Measurements from ENCODE around the gene ANTKMT. TPM values are rescaled to one million over a fixed set of nuclear protein-coding genes. Genes with fewer than 3 reads are reported as not detected.
"Not testable (repeated sequence)": the region's sequence is repeated elsewhere in the genome, so short reads cannot be mapped to it uniquely, and the experiment has no call there.

ANTKMT gene
- total RNA-seq, 1 donor from 2014 or later = 26.3 TPM

DNA sequence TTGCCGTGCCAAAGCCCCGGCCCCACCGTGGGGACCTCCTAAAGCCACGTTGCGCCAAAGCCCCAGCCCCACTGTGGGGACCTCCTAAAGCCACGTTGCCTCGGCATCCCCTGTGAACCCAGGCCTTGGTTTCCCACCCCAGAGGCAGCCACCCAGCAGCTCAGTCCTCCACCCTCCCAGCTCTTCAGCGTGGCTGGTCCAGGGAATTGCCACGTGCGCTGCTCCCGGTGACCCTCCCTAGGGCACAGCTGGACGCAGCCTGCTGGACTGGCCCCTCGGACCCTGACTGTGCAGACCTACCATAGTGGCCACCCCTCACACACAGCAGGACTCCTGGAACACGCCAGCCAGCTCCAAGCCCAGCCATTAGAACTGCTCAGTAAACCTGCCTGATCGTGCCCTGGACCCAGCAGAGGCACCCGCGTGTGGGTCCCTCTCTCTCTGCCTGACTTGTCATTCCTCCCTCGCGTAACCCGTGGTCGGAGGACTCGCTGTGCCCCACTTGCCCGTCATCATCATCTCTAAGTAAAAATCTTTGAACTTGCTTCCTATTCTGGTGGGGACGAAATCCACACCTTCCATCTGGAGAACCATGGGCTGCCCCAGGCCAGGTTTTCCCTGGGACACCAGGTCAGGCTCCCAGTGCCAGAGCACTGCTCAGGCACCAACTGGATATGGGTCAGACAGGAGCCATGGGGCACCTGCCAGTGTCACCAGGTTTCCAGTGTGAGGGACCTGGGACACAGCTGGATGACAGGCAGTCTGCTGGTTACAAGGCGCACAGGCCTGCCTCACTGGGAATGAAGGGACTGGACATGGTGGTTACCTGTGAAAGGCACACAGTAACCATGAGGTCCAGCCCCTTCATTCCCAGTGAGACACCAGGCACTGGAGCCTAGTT lies 14.3 kb downstream of the ANTKMT start:
- ATAC-seq = no peak
- intact Hi-C loops (cut with DNase I) = no loop called here

DNA sequence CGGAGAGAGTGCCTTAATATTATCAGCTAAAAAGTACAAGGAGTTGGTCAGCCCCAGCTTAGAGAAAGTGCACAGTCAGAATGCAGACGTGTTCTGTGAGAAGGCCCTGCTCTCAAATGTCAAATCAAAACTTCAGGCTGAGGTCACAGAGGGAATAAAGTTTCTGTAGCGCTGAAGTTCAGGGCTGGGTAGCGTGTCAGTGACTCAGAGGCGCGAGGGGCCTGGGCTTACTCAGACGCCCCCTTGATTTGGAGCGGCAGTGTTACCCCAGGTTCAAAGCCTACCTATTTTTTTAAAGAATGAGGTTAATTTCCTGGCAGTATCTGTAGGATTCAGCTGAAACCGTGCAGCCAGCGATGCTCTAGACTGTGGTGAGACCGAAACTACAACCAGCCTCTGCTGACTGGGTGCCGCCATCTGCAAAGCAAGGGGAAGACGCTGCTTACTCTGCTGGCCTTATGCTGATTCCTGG lies 15.1 kb downstream of the ANTKMT start:
- intact Hi-C loops (cut with DNase I) = no loop called here
- ATAC-seq (no peak), DNase-seq (ENCODE audit: low spot score) (no peak)

More for the DNA sequence above, 14.3 kb downstream of the ANTKMT start:
- DNase-seq (ENCODE audit: low spot score) = no peak

DNA sequence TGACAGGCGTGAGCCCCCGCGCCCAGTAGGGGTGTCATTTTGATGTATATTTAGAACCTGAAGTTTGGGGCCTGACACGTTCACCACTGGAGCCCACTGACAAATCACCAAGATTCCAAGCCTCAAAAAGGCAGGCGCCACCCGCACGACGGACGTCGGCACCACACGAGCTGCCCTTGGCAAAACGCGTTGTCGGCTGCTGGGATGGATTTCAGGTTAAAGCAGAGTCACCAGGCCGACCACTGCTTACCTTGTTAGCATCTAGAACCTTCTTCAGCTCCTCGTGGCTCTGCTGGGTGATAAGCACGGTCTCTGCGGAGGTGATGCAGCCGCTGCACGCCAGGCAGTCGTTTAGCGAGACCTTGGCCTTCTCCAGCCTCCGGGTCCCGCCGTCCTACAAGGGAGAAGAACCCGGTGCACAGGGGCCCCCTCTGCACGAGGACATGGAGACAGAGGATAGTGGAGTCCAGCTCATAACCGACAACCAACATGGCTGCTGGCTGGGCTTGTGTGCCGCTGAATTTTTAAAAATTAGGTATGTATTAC lies 16.1 kb downstream of the ANTKMT start:
- ATAC-seq (no peak), DNase-seq (ENCODE audit: low spot score) (no peak)
- intact Hi-C loops (cut with DNase I) = no loop called here

DNA sequence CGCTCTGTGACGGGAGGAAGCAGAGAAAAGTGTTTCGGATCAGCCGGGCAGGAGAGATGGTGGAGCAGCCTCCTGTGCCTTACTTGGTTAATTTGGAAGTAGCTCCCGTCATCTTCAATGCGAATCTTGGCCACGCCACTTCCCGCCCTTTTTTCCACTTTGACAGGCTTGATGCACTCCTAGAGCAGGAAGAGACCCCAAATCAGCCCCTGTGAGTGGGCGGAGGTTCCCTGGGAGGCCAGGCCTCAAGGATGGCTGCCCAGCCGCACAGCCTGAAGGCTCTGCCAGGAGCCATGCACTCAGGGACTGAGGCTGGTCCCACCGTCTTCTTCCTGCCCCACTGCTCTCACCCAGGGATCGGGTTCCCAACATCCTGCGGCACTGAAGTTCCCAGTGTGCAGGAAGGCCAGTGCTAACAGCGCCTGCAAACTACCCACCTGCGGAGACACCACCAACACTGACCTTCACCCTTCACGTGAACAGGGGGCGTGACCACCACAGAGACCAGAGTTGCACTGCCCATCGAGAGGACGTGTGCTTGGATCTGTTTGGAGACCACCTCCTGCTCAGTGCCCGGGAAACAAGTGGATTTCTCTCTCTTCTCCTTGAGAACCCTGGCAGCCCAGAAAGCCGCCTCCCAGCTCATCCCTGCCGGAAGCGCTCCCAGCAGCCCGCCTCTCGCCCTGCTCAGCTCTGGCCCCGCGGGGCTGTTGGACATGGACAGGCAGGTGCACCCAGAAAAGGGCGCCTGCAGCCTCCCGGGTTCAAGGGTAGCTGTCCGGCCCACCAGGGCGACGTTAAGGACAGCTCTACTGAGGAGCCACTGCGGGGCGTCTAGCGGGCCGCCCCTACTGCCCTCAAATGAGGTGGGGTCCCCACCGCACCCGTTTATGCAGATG lies 18.9 kb downstream of the ANTKMT start:
- ATAC-seq (no peak), DNase-seq (ENCODE audit: low spot score) (no peak)
- intact Hi-C loops (cut with DNase I) = no loop called here

DNA sequence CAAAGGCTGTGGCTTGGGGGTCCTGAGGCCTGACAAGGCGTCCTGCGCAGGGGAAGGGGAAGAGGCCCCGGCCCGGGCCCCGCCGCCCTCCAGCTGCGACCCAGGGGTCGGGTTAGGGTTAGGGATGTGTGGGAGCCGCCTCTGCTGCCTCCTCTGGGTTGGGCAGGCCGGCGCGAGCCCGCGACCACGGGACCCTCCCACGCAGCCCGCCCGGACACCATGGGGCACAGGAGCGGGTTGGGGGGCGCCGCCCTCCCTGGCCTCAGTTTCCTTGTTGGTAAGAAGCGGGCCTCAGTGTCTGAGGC lies 19.5 kb downstream of the ANTKMT start:
- ATAC-seq = peak; percentile 48
- DNase-seq (ENCODE audit: low spot score) = no peak
- intact Hi-C loops (cut with DNase I) = no loop called here

DNA sequence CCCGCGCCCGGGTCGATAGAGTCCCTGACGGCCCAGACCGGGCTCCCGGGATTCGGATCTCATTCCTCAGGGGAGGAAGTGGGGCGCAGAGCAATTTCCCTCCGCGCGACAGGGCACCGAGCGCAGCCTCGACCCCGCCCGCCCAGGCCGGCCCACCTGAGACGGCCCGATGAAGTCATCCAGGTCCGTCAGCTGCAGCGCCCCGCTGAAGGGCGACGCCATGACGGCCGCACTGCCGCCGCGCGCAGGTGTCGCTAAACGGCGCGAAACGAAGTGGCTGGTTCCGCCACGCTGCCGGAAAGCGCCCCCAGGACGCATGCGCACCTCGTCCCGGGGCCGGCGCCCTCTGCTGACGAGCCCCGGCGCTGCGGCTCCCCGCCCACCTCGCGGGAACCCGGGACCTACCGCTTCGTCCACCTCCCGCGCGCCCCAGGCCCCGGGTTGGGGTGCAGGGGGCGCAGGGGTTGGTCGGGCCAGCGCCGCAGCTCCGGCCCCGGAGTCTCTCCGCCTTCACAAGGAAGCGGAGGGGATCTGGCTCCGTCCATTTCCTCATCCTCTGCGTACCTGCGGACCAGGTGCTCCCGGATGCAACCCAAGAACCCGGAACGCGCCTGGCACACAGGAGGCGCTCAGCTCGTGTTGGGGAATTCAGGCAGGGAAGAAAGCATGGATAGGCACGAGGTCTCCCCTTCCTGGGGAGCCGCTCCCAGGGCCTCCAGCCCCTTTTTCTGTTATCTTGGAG lies 20.0 kb downstream of the ANTKMT start, which contains the start of gene CIAO3:
Gene CIAO3, minus strand, starts transcription at position 234 of the 742 bp plus-strand sequence. Its CDS starts 12 bp downstream, at position 222.
- intact Hi-C loops (cut with DNase I) = no loop called here
- ATAC-seq (peak; percentile 95), DNase-seq (ENCODE audit: low spot score) (peak; percentile 94)

DNA sequence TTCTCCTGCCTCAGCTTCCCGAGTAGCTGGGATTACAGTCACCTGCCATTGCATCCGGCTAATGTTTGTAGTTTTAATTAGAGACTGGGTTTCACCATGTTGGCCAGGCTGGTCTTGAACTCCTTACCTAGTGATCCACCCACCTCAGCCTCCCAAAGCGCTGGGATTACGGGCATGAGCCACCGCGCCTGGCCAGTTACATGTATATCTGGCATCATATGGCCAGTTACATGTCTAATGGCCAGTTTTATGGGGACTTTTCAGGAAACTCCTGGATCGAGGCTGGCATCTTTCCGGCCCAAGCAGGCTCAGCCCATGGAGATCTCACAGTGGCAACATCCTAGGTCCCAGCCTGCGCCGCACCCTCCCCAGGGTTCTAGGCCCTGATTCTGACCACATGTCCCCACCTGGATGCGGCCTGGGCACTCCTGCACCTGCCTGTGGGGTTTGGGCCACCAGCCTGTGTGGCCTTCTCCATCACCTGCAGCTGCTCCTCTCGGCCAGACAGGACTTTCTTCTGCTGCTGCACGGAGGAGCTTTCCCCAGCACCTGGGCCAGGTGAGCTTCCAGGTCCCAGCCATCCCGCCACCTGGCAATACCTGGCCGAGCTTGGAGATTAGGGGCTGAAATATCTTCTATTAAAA lies 21.2 kb downstream of the ANTKMT start:
- intact Hi-C loops (cut with DNase I) = no loop called here
- no peak for DNase-seq (ENCODE audit: low spot score)
- no peak for ATAC-seq

DNA sequence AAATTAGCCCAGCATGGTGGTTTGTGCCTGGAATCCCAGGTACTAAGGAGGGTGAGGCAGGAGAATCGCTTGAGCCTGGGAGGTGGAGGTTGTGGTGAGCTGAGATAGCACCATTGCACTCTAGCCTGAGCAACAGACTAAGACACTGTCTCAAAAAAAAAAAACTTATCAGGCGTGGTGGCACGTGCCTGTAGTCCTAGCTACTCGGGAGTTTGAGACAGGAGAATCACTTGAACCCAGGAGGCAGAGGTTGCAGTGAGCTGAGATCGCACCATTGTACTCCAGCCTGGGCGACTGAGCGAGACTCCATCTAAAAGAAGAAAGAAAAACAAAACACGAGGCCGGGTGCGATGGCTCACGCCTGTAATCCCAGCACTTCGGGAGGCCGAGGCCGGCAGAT lies 21.9 kb downstream of the ANTKMT start:
- DNase-seq (ENCODE audit: low spot score); ATAC-seq; intact Hi-C loops (cut with DNase I): not testable (repeated sequence)

DNA sequence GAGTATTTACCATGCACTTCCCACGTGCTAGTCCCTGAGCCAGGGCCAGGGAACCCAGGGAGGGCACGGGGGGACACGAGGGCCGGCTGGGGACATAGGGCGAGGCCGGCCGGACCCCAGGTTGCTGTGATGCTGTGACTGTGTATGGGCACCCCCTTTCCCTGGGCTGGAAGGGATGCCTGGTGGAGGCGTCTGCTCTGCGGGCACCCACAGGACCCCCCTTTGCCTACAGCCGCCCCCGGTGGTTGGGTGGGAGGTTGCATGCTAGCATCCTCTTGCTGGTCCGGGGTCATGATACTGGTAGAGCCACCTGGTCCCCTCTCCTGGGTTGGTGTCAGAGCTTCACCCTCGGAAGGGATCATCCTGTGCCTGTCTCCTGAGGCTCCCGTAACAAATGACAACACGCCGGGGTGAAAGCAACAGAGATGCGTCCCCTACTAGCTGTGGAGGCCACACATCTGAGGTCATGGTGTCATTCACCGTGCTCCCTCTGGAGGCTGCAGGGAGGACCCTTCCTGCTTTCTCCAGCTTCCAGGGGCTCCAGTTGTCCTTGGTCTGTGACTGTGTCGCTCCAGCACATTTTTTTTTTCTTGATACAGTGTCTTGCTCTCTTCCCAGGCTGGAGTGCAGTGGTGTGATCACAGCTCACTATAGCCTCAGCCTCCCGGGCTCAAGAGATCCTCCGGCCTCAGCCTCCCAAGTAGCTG lies 23.0 kb downstream of the ANTKMT start:
- DNase-seq (ENCODE audit: low spot score) (no peak), ATAC-seq (no peak)
- intact Hi-C loops (cut with DNase I) = no loop called here

DNA sequence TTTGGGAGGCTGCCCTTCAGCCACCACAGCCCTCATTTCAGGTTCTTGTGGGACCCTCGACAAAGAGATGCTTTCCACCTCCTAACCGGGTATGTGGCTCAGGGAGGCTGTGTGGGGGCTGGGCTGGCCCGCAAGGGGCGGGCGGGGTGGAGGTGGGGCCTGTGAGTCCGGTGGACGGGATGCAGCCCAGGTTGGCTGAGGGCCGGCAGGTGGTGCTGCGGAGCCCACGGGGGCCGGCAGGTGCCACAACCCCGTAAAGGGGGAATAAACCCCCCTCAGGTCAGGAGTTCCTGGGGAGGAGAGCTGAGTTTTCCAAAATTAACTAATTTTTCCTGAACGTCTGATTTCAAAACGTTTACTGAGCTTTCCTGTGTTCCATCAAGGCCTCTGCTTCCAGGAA lies 24.8 kb downstream of the ANTKMT start:
- intact Hi-C loops (cut with DNase I) = loop anchor here (5.0 kb wide), 1 partner anchor 38 kb away; the partner anchor contains the start of gene FBXL16
- ATAC-seq (no peak), DNase-seq (ENCODE audit: low spot score) (no peak)

DNA sequence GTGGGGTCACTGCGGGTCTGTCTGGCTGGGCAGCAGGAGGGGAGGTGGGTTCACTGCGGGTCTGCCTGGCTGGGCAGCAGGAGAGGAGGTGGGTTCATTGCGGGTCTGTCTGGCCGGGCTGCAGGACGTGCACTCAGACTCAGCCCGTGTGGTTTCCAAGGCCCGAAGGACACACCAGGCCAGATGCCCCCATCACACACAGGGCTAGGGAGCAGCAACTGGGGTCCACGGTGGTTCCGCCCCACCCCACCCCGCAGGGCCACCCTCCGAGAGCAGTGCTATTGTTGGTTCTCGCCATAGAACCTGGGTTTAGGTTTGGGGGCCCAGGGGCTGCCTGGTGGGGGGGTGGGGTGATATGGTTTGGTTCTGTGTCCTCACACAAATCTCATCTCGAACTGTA lies 25.7 kb downstream of the ANTKMT start:
- DNase-seq (ENCODE audit: low spot score) (no peak), ATAC-seq (no peak)
- intact Hi-C loops (cut with DNase I) = loop anchor here (5.0 kb wide), 1 partner anchor 39 kb away; the partner anchor contains the start of gene FBXL16

DNA sequence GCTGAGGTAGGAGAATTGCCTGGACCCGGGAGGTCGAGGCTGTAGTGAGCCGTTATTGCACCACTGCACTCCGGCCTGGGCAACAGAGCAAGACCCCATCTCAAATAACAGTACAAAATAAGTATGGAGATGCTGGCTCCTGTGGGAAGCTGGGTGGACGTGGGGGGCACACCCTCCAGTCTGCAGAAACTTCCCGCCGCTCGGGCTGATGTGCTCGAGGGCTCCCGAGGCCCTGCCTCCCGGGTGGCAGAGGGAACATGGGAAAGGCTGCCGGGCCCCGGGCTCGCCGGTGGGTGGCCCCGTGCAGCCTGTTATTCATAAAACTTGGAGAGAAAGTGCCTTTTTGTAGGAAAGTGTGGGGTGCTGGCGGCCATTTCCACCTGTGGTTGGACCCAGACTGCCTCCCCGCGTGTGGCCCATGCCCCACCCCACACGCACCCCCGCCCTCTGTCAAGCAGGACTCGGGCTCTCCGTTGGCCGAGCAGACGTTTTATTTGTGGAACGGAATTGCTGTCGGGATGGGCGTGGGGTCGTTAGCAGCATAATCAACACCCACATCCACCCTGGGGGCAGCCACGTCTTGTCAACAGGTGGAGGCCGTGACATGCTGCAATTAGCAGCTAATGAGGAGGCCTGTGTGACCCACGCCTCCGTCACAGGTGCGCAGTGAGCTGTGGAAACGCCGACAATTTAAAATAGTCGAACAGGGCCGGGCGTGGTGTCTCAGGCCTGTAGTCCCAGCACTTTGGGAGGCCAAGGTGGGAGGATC lies 27.2 kb downstream of the ANTKMT start:
- intact Hi-C loops (cut with DNase I) = loop anchor here (5.0 kb wide), 1 partner anchor 41 kb away; the partner anchor contains the start of gene FBXL16
- DNase-seq (ENCODE audit: low spot score) = no peak
- ATAC-seq = no peak

DNA sequence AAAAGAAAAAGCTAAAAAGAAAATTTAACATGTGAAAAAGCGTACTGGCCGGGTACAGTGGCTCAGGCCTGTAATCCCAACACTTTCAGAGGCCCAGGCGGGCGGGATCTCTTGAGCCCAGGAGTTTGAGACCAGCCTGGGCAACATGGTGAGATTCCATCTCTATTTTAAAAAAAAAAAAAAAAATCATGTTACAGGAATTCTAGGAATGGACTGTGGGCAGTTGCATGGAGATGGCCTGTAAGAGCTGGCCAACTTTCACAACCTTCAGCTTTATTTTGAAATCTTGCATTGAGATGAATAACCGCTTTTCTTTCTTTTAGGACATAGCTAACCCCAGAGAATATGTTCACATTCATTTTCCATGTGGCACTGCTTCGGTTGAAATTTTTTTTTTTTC lies 28.1 kb downstream of the ANTKMT start:
- peak; percentile 34 for ATAC-seq
- intact Hi-C loops (cut with DNase I) = loop anchor here (5.0 kb wide), 1 partner anchor 42 kb away; the partner anchor contains the start of gene FBXL16
- DNase-seq (ENCODE audit: low spot score) = no peak

DNA sequence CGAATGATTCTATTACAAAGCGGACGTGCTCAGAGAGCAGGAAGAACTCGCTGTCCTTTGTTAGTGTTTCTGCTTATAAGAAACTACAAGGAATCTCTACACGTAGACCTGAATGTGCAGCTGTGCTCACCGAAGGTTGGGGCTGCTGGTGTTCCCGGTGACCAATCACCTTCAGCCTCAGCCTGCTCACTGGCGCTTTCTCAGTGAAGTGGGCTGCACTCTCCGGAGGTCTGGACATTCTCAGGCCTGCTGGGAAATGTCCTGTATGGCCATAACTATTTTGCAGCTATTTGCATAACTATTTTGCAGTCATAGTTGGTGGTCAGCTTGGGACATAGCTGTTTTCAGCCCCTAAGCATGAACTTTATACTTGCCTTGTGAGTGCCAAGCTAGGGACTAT lies 29.5 kb downstream of the ANTKMT start:
- ATAC-seq (no peak), DNase-seq (ENCODE audit: low spot score) (no peak)
- intact Hi-C loops (cut with DNase I) = no loop called here

DNA sequence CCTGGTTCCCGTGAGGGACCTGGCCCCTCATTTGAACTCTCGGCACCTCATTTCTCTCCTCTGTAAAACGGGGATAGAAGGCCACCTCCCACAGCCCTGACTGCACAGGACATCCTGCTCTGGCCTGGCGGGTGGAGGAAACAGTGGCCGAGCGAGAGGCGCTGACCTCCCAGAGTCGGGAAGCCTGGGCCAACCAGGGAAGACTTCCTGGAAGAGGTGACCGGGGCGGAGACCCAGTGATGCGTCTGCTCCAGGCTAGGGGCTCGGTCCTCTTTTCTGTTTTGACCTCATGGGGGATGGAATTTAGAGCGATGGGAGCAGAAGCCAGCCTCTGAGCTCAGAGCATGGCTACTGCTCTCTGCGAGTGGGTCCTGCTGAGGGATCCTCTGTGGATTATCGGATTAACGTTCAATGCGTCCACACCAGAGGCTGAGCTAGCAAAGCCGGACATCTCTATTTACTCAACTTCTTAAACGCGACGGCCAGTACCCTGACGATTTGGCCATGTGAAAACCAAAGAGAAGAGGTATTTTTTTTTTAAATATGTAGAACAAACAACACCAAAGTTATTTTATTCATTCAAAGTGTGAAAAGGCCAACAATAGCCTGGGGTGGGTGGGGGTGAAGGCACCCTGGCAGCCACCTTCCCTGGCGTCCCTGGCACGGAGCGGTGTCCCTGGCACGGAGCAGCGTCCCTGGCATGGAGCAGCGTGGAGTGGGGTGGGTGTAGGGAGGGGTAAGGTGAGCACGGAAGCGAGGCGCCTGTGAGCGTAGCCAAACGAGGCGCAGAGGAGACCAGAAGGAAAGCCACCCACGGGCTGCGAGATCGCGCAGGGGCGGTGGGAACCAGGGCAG lies 30.4 kb downstream of the ANTKMT start:
- DNase-seq (ENCODE audit: low spot score) = no peak
- intact Hi-C loops (cut with DNase I) = no loop called here
- peak; percentile 32 for ATAC-seq

DNA sequence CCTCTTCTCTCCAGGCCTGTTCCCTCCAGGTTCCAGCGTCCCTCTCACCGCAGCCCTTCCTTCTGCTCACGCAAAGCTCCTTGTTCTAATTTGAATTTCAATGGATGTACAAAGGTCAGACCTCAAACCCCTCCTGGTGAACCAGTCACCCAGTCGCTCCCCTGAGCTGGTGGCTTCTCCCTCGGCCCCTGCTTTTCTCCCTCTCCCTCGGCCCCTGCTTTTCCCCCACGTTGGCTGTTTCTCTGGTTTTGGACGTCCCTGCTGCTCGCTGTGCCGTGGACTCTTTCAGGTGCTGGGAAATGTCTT lies 31.0 kb downstream of the ANTKMT start:
- intact Hi-C loops (cut with DNase I) = no loop called here
- ATAC-seq = no peak
- DNase-seq (ENCODE audit: low spot score) = no peak

Data from sciatic nerve (tissue), 2 donors.